RKO (cell line): ENCODE results near the gene ACER1.
A peak's percentile ranks its signal among the peaks of the same experiment; 100 is the strongest.
"Not testable (repeated sequence)": the region's sequence is repeated elsewhere in the genome, so short reads cannot be mapped to it uniquely, and the experiment has no call there.

Experiments used
- DNase-seq: peaks from one replicate; pipeline ENCODE4 v3.0.0-alpha.2; 2016; ENCODE audit warnings: low spot score

The ACER1 gene

GRCh38 chr19:6287269-6287885 is 46.0 kb downstream of the ACER1 start:
- DNase-seq = no peak

- DNase-seq = no peak
Observed at GRCh38 chr19:6286676-6287075, 46.7 kb downstream of the ACER1 start.

GRCh38 chr19:6282393-6282792 is 51.0 kb downstream of the ACER1 start:
- DNase-seq = not testable (repeated sequence)

- peak; percentile 95 for DNase-seq
Observed at GRCh38 chr19:6279931-6280591, 53.4 kb downstream of the ACER1 start, which contains the start of gene MLLT1. MLLT1 (minus strand) TSS chr19:6279975; CDS start chr19:6279784, 191 bp downstream.

GRCh38 chr19:6279620-6279930 is 53.8 kb downstream of the ACER1 start:
- DNase-seq = no peak

- DNase-seq = peak; percentile 6
Observed at GRCh38 chr19:6278740-6279619, 54.4 kb downstream of the ACER1 start.

- no peak for DNase-seq
Observed at GRCh38 chr19:6278051-6278450, 55.4 kb downstream of the ACER1 start.

GRCh38 chr19:6276447-6276846 is 57.0 kb downstream of the ACER1 start:
- DNase-seq = no peak

- DNase-seq = no peak
Observed at GRCh38 chr19:6275170-6275744, 58.2 kb downstream of the ACER1 start.

- no peak for DNase-seq
Observed at GRCh38 chr19:6274756-6275155, 58.7 kb downstream of the ACER1 start.

GRCh38 chr19:6273701-6274601 is 59.5 kb downstream of the ACER1 start:
- DNase-seq = no peak

GRCh38 chr19:6272913-6273600 is 60.4 kb downstream of the ACER1 start:
- DNase-seq = no peak

- DNase-seq = no peak
Observed at GRCh38 chr19:6272411-6272791, 61.0 kb downstream of the ACER1 start.

- DNase-seq = no peak
Observed at GRCh38 chr19:6271721-6272410, 61.5 kb downstream of the ACER1 start.

GRCh38 chr19:6271251-6271650 is 62.2 kb downstream of the ACER1 start:
- DNase-seq = no peak

GRCh38 chr19:6270822-6271221 is 62.6 kb downstream of the ACER1 start:
- DNase-seq = no peak

- DNase-seq = no peak
Observed at GRCh38 chr19:6270076-6270745, 63.2 kb downstream of the ACER1 start.

- DNase-seq = no peak
Observed at GRCh38 chr19:6269101-6269886, 64.1 kb downstream of the ACER1 start.

GRCh38 chr19:6268382-6268771 is 65.0 kb downstream of the ACER1 start:
- no peak for DNase-seq
